Measurements from ENCODE around the gene OSBPL2. TPM values are rescaled to one million over a fixed set of nuclear protein-coding genes. Genes with fewer than 3 reads are reported as not detected.

OSBPL2 gene
- total RNA-seq, 4 donors from 2014 or later, result 48.4 to 65.1 (median 55.8) TPM

- intact Hi-C loops (cut with DNase I), result no loop called here
- Histone ChIP-seq H3K27ac (no peak overlapping the region), H3K36me3 (peaks cover 12 to 100% (median 31%) of the 10 kb centered on the region in 3 donors)
Observed at GRCh38 chr20:62289898-62290297, 51.6 kb downstream of the OSBPL2 start.

DNA sequence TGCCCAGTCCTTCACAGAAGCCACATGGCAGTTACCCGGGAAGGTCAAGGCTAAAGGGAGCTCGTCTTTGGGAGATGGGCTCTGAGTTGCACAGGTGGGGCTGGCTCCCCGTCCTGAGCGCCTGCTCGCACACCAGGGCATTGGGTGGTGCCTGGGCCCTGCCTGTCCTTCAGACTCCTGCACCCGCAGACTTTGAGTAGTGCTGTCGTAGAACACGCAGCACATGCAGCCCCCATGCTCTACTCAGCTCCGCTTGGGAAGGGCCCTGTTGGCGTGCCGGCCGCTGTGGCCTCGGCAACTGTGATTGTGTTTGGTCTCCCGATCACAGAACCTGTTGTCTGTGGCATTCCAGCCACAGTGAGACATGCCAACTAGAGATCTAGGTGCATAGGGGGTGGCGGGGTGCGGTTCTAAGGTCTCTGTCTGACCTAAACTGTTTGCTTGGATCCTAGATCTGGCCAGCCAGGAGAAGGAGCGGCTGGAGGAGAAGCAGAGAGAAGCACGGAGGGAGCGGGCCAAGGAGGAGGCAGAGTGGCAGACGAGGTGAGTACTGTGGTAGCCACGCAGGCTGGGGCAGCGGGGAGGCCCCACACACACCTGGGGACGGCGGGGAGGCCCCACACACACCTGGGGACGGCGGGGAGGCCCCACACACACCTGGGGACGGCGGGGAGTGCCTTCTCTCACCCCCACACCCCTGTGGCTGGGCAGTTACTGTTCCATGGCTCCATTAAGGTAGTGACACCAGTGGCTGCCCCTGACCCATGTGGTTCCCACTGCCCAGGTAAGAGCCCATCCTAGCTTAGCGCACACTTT is 53.1 kb downstream of the OSBPL2 start:
- Histone ChIP-seq H3K36me3 (peaks cover 5 to 100% (median 24%) of the 10 kb centered on the region in 3 donors), H3K9me3 (no peaks in the 10 kb centered on the region), H3K27ac (no peak overlapping the region), H3K27me3 (no peaks in the 10 kb centered on the region), H3K4me3 (no peak overlapping the region), H3K4me1 (peaks cover 0 to 16% (median 8%) of the 10 kb centered on the region in 3 donors)
- TF ChIP-seq, protein P1, sequence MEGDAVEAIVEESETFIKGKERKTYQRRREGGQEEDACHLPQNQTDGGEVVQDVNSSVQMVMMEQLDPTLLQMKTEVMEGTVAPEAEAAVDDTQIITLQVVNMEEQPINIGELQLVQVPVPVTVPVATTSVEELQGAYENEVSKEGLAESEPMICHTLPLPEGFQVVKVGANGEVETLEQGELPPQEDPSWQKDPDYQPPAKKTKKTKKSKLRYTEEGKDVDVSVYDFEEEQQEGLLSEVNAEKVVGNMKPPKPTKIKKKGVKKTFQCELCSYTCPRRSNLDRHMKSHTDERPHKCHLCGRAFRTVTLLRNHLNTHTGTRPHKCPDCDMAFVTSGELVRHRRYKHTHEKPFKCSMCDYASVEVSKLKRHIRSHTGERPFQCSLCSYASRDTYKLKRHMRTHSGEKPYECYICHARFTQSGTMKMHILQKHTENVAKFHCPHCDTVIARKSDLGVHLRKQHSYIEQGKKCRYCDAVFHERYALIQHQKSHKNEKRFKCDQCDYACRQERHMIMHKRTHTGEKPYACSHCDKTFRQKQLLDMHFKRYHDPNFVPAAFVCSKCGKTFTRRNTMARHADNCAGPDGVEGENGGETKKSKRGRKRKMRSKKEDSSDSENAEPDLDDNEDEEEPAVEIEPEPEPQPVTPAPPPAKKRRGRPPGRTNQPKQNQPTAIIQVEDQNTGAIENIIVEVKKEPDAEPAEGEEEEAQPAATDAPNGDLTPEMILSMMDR (IDR thresholded peaks at IDR 0.05), result no peak
- no peak for TF ChIP-seq POLR2A (IDR thresholded peaks at IDR 0.05)
- no peak for DNase-seq
- WGBS, 2 donors, result 88 to 95% methylated on average over 7 to 11 of the region's 29 CpGs
- intact Hi-C loops (cut with DNase I), result no loop called here

More at GRCh38 chr20:62289898-62290297, 51.6 kb downstream of the OSBPL2 start:
- no peak for TF ChIP-seq POLR2A (IDR thresholded peaks at IDR 0.05)
- TF ChIP-seq, protein P1 (IDR thresholded peaks at IDR 0.05), result no peak
- Histone ChIP-seq H3K27me3 (no peaks in the 10 kb centered on the region), H3K4me1 (peaks cover 0 to 18% (median 8%) of the 10 kb centered on the region in 3 donors), H3K4me3 (no peak overlapping the region), H3K9me3 (no peaks in the 10 kb centered on the region)
- WGBS, 2 donors, result 90 to 92% methylated on average over 8 of the region's 8 CpGs
- DNase-seq, result no peak

DNA sequence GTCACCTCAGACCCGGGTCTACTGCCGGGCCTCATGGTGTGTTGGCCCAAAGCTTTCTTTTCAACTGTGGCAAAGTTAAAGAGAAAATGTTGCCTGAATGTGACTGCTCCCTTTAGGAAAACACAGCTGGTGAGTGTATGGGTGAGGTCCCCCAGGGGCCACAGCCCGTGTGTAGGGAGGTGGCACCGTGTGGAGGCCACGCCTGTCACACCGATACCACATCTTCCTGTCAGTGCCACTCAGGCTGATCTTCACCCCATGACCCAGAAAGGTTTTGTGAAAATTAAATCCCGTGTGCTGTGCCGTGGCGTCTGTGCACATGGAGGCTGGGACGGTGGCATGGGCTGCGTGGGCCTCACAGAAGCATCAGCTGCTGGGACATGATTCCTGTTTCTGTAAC is 53.8 kb downstream of the OSBPL2 start:
- H3K9me3 ChIP-seq, result no peaks in the 10 kb centered on the region
- TF ChIP-seq, protein P1 (IDR thresholded peaks at IDR 0.05), result no peak
- no peak for TF ChIP-seq POLR2A (IDR thresholded peaks at IDR 0.05)
- no peak overlapping the region for H3K4me3 ChIP-seq
- DNase-seq, result no peak
- intact Hi-C loops (cut with DNase I), result no loop called here
- H3K36me3 ChIP-seq, result peaks cover 5 to 100% (median 20%) of the 10 kb centered on the region in 3 donors
- peaks cover 0 to 16% (median 6%) of the 10 kb centered on the region in 3 donors for H3K4me1 ChIP-seq
- no peak overlapping the region for H3K27ac ChIP-seq
- H3K27me3 ChIP-seq, result no peaks in the 10 kb centered on the region
- 86 to 89% methylated on average over 5 to 11 of the region's 11 CpGs for WGBS, 2 donors

DNA sequence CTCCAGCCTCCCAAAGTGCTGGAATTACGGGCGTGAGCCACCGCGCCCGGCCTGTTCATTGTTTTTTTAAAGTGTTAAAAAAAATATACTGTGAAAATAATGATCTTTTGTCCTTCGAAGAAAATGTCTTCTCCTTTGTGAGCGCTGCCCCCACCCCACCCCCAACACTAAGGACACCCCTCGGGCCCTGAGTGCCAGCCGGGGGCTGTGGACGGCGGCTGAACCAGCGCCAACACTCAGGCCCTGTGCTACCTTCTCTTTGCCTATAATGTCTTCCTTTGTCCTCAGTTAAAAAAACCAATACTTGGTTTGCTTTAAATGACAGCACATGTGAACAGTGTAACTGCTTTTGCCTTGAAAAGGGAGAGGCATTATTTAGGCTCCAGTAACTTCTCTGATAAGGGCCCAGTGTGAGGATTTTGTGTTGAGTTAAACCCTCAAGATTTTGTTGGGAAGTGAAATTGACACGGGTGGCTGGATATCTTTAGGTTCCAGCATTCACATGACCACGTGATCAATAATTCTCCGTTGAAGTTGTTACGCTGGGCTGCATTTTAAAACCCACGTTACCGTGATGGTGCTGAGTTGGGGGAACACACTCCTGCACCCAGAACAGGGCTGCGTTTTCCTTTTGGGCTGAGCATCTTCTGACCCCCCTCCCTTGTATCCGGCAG is 54.9 kb downstream of the OSBPL2 start:
- Histone ChIP-seq H3K4me3 (no peak overlapping the region), H3K27me3 (no peaks in the 10 kb centered on the region), H3K36me3 (peaks cover 7 to 100% (median 25%) of the 10 kb centered on the region in 3 donors), H3K4me1 (peaks cover 0 to 10% (median 0%) of the 10 kb centered on the region in 3 donors), H3K27ac (no peak overlapping the region), H3K9me3 (no peaks in the 10 kb centered on the region)
- no peak for TF ChIP-seq POLR2A (IDR thresholded peaks at IDR 0.05)
- TF ChIP-seq, protein P1 (IDR thresholded peaks at IDR 0.05), result no peak
- WGBS, 2 donors, result 88 to 91% methylated on average over 13 to 16 of the region's 20 CpGs
- intact Hi-C loops (cut with DNase I), result no loop called here
- no peak for DNase-seq

DNA sequence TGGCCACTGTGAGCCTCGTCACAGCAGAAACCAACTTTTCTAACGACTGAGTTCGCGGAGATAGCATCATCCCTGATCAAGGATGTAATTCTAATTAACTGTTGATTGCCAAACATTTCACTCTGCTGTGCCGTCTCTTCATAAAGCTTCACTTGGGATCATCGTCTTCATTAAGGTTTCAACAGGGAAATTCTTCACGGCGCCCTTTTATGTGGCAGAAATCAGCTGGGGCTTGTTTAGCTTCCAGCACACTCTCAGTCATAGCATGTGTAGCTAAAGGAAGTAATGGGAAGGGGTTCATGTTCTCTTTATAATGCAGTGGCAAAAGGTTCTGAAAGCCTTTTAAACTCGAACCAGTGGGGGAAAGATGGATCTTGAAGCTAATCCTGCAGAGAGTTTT is 55.6 kb downstream of the OSBPL2 start:
- no peak for DNase-seq
- 85 to 88% methylated on average over 9 of the region's 9 CpGs for WGBS, 2 donors
- no peak overlapping the region for H3K27ac ChIP-seq
- H3K4me1 ChIP-seq, result peaks cover 0 to 10% (median 0%) of the 10 kb centered on the region in 3 donors
- H3K36me3 ChIP-seq, result peaks cover 7 to 100% (median 25%) of the 10 kb centered on the region in 3 donors
- no peak overlapping the region for H3K4me3 ChIP-seq
- H3K9me3 ChIP-seq, result no peaks in the 10 kb centered on the region
- TF ChIP-seq, protein P1 (IDR thresholded peaks at IDR 0.05), result no peak
- TF ChIP-seq POLR2A (IDR thresholded peaks at IDR 0.05), result no peak
- intact Hi-C loops (cut with DNase I), result no loop called here
- no peaks in the 10 kb centered on the region for H3K27me3 ChIP-seq

Data from esophagus squamous epithelium (tissue), 5 donors.